Measurements from ENCODE around the gene DUSP28.

DUSP28 gene

DNA sequence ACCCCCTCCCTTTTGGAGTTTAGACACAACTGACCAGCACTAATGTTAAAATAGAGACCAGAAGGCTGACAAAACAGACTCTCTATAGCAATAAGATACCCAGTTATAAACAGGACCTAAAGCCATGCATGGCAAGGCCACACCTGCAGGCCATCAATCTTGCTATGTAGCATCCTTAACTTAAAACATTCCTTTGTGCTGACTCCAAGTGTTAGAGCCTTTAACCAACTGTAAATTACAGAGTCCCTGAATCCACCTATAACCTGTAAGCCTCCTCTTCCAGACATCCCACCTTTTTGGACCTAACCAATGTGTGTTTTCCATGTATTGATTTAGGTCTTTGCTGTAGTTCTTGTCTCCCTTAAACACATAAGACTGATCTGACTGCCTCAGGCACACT is 20.3 kb upstream of the DUSP28 start:
- no peak overlapping the region for H3K4me3 ChIP-seq (ENCODE audit: low read depth, low read length)
- TF ChIP-seq, protein P1, sequence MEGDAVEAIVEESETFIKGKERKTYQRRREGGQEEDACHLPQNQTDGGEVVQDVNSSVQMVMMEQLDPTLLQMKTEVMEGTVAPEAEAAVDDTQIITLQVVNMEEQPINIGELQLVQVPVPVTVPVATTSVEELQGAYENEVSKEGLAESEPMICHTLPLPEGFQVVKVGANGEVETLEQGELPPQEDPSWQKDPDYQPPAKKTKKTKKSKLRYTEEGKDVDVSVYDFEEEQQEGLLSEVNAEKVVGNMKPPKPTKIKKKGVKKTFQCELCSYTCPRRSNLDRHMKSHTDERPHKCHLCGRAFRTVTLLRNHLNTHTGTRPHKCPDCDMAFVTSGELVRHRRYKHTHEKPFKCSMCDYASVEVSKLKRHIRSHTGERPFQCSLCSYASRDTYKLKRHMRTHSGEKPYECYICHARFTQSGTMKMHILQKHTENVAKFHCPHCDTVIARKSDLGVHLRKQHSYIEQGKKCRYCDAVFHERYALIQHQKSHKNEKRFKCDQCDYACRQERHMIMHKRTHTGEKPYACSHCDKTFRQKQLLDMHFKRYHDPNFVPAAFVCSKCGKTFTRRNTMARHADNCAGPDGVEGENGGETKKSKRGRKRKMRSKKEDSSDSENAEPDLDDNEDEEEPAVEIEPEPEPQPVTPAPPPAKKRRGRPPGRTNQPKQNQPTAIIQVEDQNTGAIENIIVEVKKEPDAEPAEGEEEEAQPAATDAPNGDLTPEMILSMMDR (IDR thresholded peaks at IDR 0.05; ENCODE audit: low read depth, low read length, missing control alignments): no peak
- in situ Hi-C loops (cut with HindIII; ENCODE audit: low sequenced_read_pairs): loop anchor here (5.0 kb wide), 1 partner anchor 68 kb away; no protein-coding TSS in a partner anchor
- DNase-seq (ENCODE audit: low read depth): no peak

DNA sequence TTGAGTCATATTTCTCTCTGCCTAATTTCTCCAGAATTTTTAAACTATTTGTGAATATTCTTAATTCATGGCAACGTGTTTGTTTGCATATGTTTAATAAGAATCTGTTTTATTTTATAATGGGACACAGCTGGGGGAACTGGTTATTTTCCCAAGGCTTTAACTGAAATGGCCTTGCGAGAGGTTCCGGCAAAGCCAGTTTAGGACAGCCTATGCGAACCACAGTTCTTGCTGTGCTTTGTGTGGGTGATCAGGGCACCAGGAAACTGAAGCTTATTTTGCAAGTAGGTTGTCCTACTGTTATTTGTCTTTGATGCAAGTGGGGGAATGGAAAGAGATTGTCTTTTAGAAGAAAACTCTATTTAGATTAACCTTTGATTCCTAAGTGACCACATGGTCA is 8.9 kb upstream of the DUSP28 start:
- H3K4me3 ChIP-seq (ENCODE audit: low read depth, low read length): no peak overlapping the region
- TF ChIP-seq, protein P1 (IDR thresholded peaks at IDR 0.05; ENCODE audit: low read depth, low read length, missing control alignments): no peak
- in situ Hi-C loops (cut with HindIII; ENCODE audit: low sequenced_read_pairs): no loop called here
- no peak for DNase-seq (ENCODE audit: low read depth)

DNA sequence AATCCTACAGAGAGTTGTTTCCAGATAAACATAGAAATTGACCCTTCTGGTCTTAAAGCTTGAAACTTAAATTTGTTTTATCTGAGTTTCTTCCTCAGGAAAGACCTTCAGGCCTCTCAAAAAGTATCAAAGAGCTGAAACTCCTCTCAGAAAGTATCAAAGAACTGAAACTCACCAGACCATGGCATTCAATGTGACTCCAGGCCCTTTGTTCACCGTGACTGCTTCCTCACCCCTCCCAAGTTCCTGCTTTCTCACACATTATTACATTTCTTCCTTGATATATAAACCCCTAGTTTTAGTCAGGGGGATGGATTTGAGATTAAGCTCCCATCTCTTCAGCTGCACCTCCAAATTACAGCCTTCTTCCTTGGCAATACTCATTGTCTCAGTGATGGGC is 8.3 kb upstream of the DUSP28 start:
- in situ Hi-C loops (cut with HindIII; ENCODE audit: low sequenced_read_pairs): no loop called here
- H3K4me3 ChIP-seq (ENCODE audit: low read depth, low read length): no peak overlapping the region
- no peak for DNase-seq (ENCODE audit: low read depth)
- TF ChIP-seq, protein P1 (IDR thresholded peaks at IDR 0.05; ENCODE audit: low read depth, low read length, missing control alignments): no peak

DNA sequence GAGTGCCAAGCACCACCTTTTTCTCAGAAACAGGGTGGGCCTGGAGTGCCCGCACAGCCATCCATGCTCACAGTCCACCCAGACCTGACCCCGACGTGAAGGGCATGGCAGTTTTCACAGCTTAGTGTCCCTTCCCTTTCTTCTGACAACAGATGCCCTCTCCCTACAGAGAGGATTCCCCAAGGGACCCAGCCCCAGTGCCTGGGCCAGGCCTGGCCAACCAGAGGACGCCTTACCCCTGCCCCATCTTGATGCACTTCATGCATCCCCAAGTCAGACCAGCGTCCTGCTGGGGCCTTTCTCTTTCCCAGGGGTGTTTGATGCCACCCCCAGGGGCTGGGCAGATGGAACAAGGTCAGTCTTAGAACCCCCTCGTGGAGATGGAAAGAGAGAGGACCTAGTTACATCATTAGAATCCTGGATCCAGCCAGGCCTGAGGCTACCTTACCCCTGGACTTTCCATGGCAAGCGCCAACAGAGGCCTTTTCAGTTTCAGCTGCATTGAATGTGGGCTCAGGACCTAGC is 6.1 kb upstream of the DUSP28 start:
- no peak overlapping the region for H3K4me3 ChIP-seq (ENCODE audit: low read depth, low read length)
- in situ Hi-C loops (cut with HindIII; ENCODE audit: low sequenced_read_pairs): no loop called here
- DNase-seq (ENCODE audit: low read depth): no peak
- TF ChIP-seq, protein P1 (IDR thresholded peaks at IDR 0.05; ENCODE audit: low read depth, low read length, missing control alignments): no peak

GRCh38 chr2:240554767-240555493 is 5.2 kb upstream of the DUSP28 start:
- TF ChIP-seq, protein P1 (IDR thresholded peaks at IDR 0.05; ENCODE audit: low read depth, low read length, missing control alignments): no peak
- DNase-seq (ENCODE audit: low read depth): no peak
- no peak overlapping the region for H3K4me3 ChIP-seq (ENCODE audit: low read depth, low read length)
- in situ Hi-C loops (cut with HindIII; ENCODE audit: low sequenced_read_pairs): no loop called here

- in situ Hi-C loops (cut with HindIII; ENCODE audit: low sequenced_read_pairs): no loop called here
- TF ChIP-seq, protein P1 (IDR thresholded peaks at IDR 0.05; ENCODE audit: low read depth, low read length, missing control alignments): no peak
- H3K4me3 ChIP-seq (ENCODE audit: low read depth, low read length): no peak overlapping the region
- DNase-seq (ENCODE audit: low read depth): no peak
Measured at GRCh38 chr2:240555541-240556250, 4.5 kb upstream of the DUSP28 start.
